Caco-2 (cell line): ENCODE measurements around the gene PCBP2. TPM values are rescaled to one million over a fixed set of nuclear protein-coding genes. Genes with fewer than 3 reads are reported as not detected.

Experiments used
- BruUV-seq: library from RNA; stranded (reverse); fragments of 400-500 nt; replicated peaks from 2 replicates; lab custom pipeline; 2021; lab: Mats Ljungman, UMichigan
- CTCF ChIA-PET: fragments of 300-600 bp; sonication (Branson Sonifier 250); formaldehyde crosslinking; loops from one replicate; lab custom pipeline; 2022; ENCODE audit warnings: antibody characterized with exemption; lab: Charles Lee
- POLR2A ChIA-PET: fragments of 300-600 bp; sonication (Branson Sonifier 250); formaldehyde crosslinking; loops from one replicate; lab custom pipeline; 2022; ENCODE audit warnings: antibody characterized with exemption; lab: Charles Lee
- DNase-seq, 2 experiments: peaks; one replicate each; pipeline versions ENCODE4 v3.0.0 to v3.0.0-alpha.2; 2020 to 2022
- H3K27me3 ChIP-seq: replicated peaks from 2 replicates; pipeline ENCODE4 v1.6.0; 2011; ENCODE audit warnings: low read length; ENCODE audit not compliant: control insufficient read depth, insufficient read depth
- H3K36me3 ChIP-seq: 2 replicates; pipeline ENCODE4 v1.5.1; 2011; ENCODE audit warnings: low read length; ENCODE audit not compliant: control insufficient read depth, insufficient read depth
- H3K4me1 ChIP-seq: fragments of 250-450 bp; sonication (Bioruptor Pico); 2 replicates; pipeline ENCODE4 v1.5.1; 2020; ENCODE audit warnings: mild to moderate bottlenecking
- H3K4me3 ChIP-seq: 2 replicates; pipeline ENCODE4 v1.5.1; 2011; ENCODE audit warnings: low read depth, mild to moderate bottlenecking, control low read depth, low read length
- H3K9me3 ChIP-seq: fragments of 250-450 bp; sonication (Bioruptor Pico); 2 replicates; pipeline ENCODE4 v1.5.1; 2020; ENCODE audit warnings: mild to moderate bottlenecking, moderate library complexity
- H3K27ac Mint-ChIP-seq: one replicate; pipeline ENCODE4 v1.8.0; 2022; ENCODE audit warnings: mixed read lengths; ENCODE audit not compliant: unreplicated experiment
- H3K27me3 Mint-ChIP-seq: one replicate; pipeline ENCODE4 v1.8.0; 2022; ENCODE audit warnings: mixed read lengths; ENCODE audit not compliant: insufficient read depth, unreplicated experiment
- H3K36me3 Mint-ChIP-seq: one replicate; pipeline ENCODE4 v1.8.0; 2022; ENCODE audit warnings: mild to moderate bottlenecking, mixed read lengths; ENCODE audit not compliant: insufficient read depth, unreplicated experiment
- H3K4me1 Mint-ChIP-seq: one replicate; pipeline ENCODE4 v1.8.0; 2022; ENCODE audit warnings: low read depth, mixed read lengths; ENCODE audit not compliant: unreplicated experiment
- H3K4me3 Mint-ChIP-seq: one replicate; pipeline ENCODE4 v1.8.0; 2022; ENCODE audit warnings: mild to moderate bottlenecking, moderate library complexity, mixed read lengths; ENCODE audit not compliant: unreplicated experiment
- H3K9me3 Mint-ChIP-seq: one replicate; pipeline ENCODE4 v1.8.0; 2022; ENCODE audit warnings: mixed read lengths; ENCODE audit not compliant: unreplicated experiment
- CTCF ChIP-seq, 2 experiments: fragments of 200-600 bp in 1 of 2; IDR thresholded peaks; 1 replicate in 1 of 2; 2 replicates in 1 of 2; pipeline versions ENCODE4 v1.5.1 to v1.8.0; 2011 to 2022; ENCODE audit warnings: antibody characterized with exemption in 1 of 2, control low read depth in 1 of 2, inconsistent platforms in 1 of 2, low read depth in 1 of 2, low read length in 1 of 2, mild to moderate bottlenecking in 1 of 2, moderate library complexity in 1 of 2; ENCODE audit not compliant: insufficient read depth in 1 of 2, severe bottlenecking in 1 of 2, unreplicated experiment in 1 of 2
- intact Hi-C: fragments of 100-400 bp; cut with micrococcal nuclease; formaldehyde crosslinking; loops from one replicate; pipeline ENCODE4 v1.10.0; 2022; ENCODE audit not compliant: unreplicated experiment
- total RNA-seq: library from RNA; stranded (reverse); gene quantifications from 2 replicates; pipeline ENCODE4 v1.2.3, GENCODE V29; 2022

PCBP2 gene
- total RNA-seq, 1 experiment from 2014 or later, result 1,143 TPM

GRCh38 chr12:53495903-53496751 lies 44.2 kb downstream of the PCBP2 start:
- no peaks in the 10 kb centered on the region for H3K36me3 ChIP-seq
- intact Hi-C loops, result no loop called here
- Mint-ChIP-seq H3K36me3 (peaks cover 17% of the 10 kb centered on the region), H3K27ac (peak overlapping the region; percentile 1), H3K27me3 (no peaks in the 10 kb centered on the region), H3K4me3 (no peak overlapping the region), H3K9me3 (no peaks in the 10 kb centered on the region), H3K4me1 (peaks cover 44% of the 10 kb centered on the region)
- BruUV-seq, result no TSS peak
- POLR2A ChIA-PET, result no interaction called here
- CTCF ChIA-PET, result no interaction called here
- H3K4me1 ChIP-seq, result peaks cover 25% of the 10 kb centered on the region
- no peaks in the 10 kb centered on the region for H3K27me3 ChIP-seq
- no peak overlapping the region for H3K4me3 ChIP-seq
- no peak for TF ChIP-seq CTCF (IDR thresholded peaks at IDR 0.05; ENCODE audit: insufficient read depth in 1 of 2, low read depth in 1 of 2, low read length in 1 of 2, severe bottlenecking in 1 of 2, unreplicated experiment in 1 of 2)
- peak; percentile 38 to 68 for DNase-seq
- H3K9me3 ChIP-seq, result no peaks in the 10 kb centered on the region

DNA sequence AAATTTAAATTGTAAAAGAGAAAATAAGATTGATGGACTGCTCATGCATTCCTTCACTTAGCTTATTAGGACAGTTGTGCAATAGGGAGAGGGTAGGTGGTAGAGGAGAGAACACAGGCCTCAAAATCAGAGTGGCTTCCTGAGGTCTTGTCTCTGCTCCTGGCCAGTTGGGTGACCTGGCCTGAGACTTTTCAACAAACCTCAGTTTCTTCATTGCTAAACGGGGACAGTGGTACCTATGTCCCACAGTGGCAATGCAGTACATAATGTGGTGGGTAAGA lies 44.8 kb downstream of the PCBP2 start:
- H3K4me1 Mint-ChIP-seq, result peaks cover 44% of the 10 kb centered on the region
- no peak overlapping the region for H3K4me3 Mint-ChIP-seq
- H3K27ac Mint-ChIP-seq, result no peak overlapping the region

DNA sequence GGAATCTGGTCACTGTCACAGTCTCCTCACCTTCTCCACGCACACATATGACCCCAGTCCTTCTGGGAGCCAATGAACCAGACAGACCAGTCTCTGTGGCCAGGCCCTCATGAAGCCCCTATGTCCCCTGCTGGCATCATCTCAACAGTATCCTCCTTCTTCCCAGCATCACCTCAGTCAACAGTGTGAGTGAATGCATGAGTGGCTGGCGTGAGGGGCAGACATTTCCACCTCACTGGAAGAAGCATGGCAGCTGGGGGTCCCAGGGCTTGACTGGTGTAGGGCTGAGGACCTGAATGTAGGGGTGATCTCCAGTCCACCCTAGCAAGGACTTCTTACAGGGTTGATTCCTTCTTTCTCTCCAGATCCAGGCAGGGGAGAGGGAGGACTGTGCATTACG lies 45.6 kb downstream of the PCBP2 start:
- H3K27me3 ChIP-seq, result no peaks in the 10 kb centered on the region
- H3K9me3 Mint-ChIP-seq, result no peaks in the 10 kb centered on the region
- no peaks in the 10 kb centered on the region for H3K36me3 ChIP-seq
- ChIA-PET CTCF (no interaction called here), POLR2A (no interaction called here)
- no TSS peak for BruUV-seq
- H3K9me3 ChIP-seq, result no peaks in the 10 kb centered on the region
- TF ChIP-seq CTCF (IDR thresholded peaks at IDR 0.05; ENCODE audit: insufficient read depth in 1 of 2, low read depth in 1 of 2, low read length in 1 of 2, severe bottlenecking in 1 of 2, unreplicated experiment in 1 of 2), result no peak
- intact Hi-C loops, result no loop called here
- H3K4me1 ChIP-seq, result peaks cover 25% of the 10 kb centered on the region
- H3K4me3 ChIP-seq, result no peak overlapping the region
- DNase-seq, result no peak
- H3K27me3 Mint-ChIP-seq, result no peaks in the 10 kb centered on the region
- H3K27ac Mint-ChIP-seq, result no peak overlapping the region
- H3K4me3 Mint-ChIP-seq, result no peak overlapping the region
- peaks cover 12% of the 10 kb centered on the region for H3K36me3 Mint-ChIP-seq
- peaks cover 44% of the 10 kb centered on the region for H3K4me1 Mint-ChIP-seq

More for the DNA sequence above, 44.8 kb downstream of the PCBP2 start:
- POLR2A ChIA-PET, result no interaction called here
- Mint-ChIP-seq H3K36me3 (peaks cover 17% of the 10 kb centered on the region), H3K9me3 (no peaks in the 10 kb centered on the region), H3K27me3 (no peaks in the 10 kb centered on the region)
- CTCF ChIA-PET, result no interaction called here
- BruUV-seq, result no TSS peak
- DNase-seq, result no peak
- Histone ChIP-seq H3K9me3 (no peaks in the 10 kb centered on the region), H3K4me1 (peaks cover 25% of the 10 kb centered on the region), H3K27me3 (no peaks in the 10 kb centered on the region), H3K4me3 (no peak overlapping the region), H3K36me3 (no peaks in the 10 kb centered on the region)
- TF ChIP-seq CTCF (IDR thresholded peaks at IDR 0.05; ENCODE audit: insufficient read depth in 1 of 2, low read depth in 1 of 2, low read length in 1 of 2, severe bottlenecking in 1 of 2, unreplicated experiment in 1 of 2), result no peak
- intact Hi-C loops, result no loop called here
